Mesendoderm (in vitro differentiated cells): ENCODE data around the gene OR1M1.
"Not testable (repeated sequence)": the region's sequence is repeated elsewhere in the genome, so short reads cannot be mapped to it uniquely, and the experiment has no call there.

Experiments
- DNase-seq: peaks from one replicate; pipeline ENCODE4 v3.0.0; 2013
- H2AK5ac ChIP-seq: 2 replicates; pipeline ENCODE4 v1.6.1; 2013; ENCODE audit warnings: low read length, inconsistent platforms
- H2BK120ac ChIP-seq: 2 replicates; pipeline ENCODE4 v1.6.1; 2013; ENCODE audit warnings: low read depth, mild to moderate bottlenecking, low read length, moderate library complexity, mixed read lengths
- H2BK15ac ChIP-seq: replicated peaks from 2 replicates; pipeline ENCODE4 v1.6.1; 2013; ENCODE audit warnings: low read depth, mild to moderate bottlenecking, moderate library complexity
- H2BK5ac ChIP-seq: 2 replicates; pipeline ENCODE4 v1.6.1; 2013; ENCODE audit warnings: low read length, inconsistent platforms
- H3K18ac ChIP-seq: 2 replicates; pipeline ENCODE4 v1.6.1; 2013; ENCODE audit warnings: mild to moderate bottlenecking, low read length, mixed read lengths
- H3K23ac ChIP-seq: one replicate; pipeline ENCODE4 v1.6.1; 2013; ENCODE audit warnings: low read length
- H3K27ac ChIP-seq: 2 replicates; pipeline ENCODE4 v1.5.1; 2013; ENCODE audit warnings: low read depth, mild to moderate bottlenecking, inconsistent platforms, low read length, moderate library complexity
- H3K27me3 ChIP-seq: 2 replicates; pipeline ENCODE4 v1.6.1; 2013; ENCODE audit warnings: low read length, control low read depth, mild to moderate bottlenecking, inconsistent platforms; ENCODE audit not compliant: insufficient read depth, poor library complexity
- H3K36me3 ChIP-seq: 2 replicates; pipeline ENCODE4 v1.6.1; 2013; ENCODE audit warnings: low read length, inconsistent platforms; ENCODE audit not compliant: control insufficient read depth, insufficient read depth
- H3K4ac ChIP-seq: one replicate; pipeline ENCODE4 v1.6.1; 2013; ENCODE audit warnings: low read depth, mild to moderate bottlenecking, low read length, moderate library complexity
- H3K4me1 ChIP-seq: 2 replicates; pipeline ENCODE4 v1.6.1; 2013; ENCODE audit warnings: low read depth, low read length, inconsistent platforms; ENCODE audit not compliant: control insufficient read depth
- H3K4me2 ChIP-seq: 2 replicates; pipeline ENCODE4 v1.6.1; 2013; ENCODE audit warnings: low read length
- H3K4me3 ChIP-seq: 2 replicates; pipeline ENCODE4 v1.5.1; 2013; ENCODE audit warnings: mild to moderate bottlenecking, low read length
- H3K56ac ChIP-seq: one replicate; pipeline ENCODE4 v1.6.1; 2013; ENCODE audit warnings: low read length
- H3K79me1 ChIP-seq: 2 replicates; pipeline ENCODE4 v1.6.1; 2013; ENCODE audit warnings: low read length, inconsistent platforms
- H3K79me2 ChIP-seq: 2 replicates; pipeline ENCODE4 v1.6.1; 2013; ENCODE audit warnings: mild to moderate bottlenecking, low read length; ENCODE audit not compliant: control insufficient read depth, insufficient read depth
- H3K9ac ChIP-seq: 2 replicates; pipeline ENCODE4 v1.6.1; 2013; ENCODE audit warnings: low read length, inconsistent platforms
- H4K5ac ChIP-seq: one replicate; pipeline ENCODE4 v1.6.1; 2013; ENCODE audit warnings: low read length
- H4K8ac ChIP-seq: one replicate; pipeline ENCODE4 v1.6.1; 2013; ENCODE audit warnings: low read depth, mild to moderate bottlenecking, control low read depth, low read length, moderate library complexity
- WGBS: extraction: QIAGEN DNeasy Blood & Tissue Kit; methylation state at CpG from one replicate; pipeline ENCODE4 v1.1.7; 2013; ENCODE audit warnings: low lambda C conversion rate, missing lambda C conversion rate; ENCODE audit not compliant: insufficient coverage; ENCODE audit errors: extremely low coverage; 5-methylcytosine and 5-hydroxymethylcytosine counted together

The OR1M1 gene

GRCh38 chr19:9043524-9043923 is 43.3 kb upstream of the OR1M1 start:
- DNase-seq = peak; percentile 38
- Histone ChIP-seq H3K36me3 (no peaks in the 10 kb centered on the region), H2AK5ac (no peak overlapping the region), H3K4ac (no peak overlapping the region), H4K5ac (no peak overlapping the region), H4K8ac (no peak overlapping the region), H3K79me1 (no peaks in the 10 kb centered on the region), H3K27me3 (no peaks in the 10 kb centered on the region), H3K9ac (no peak overlapping the region), H3K4me2 (no peak overlapping the region), H3K4me1 (no peaks in the 10 kb centered on the region), H2BK5ac (no peak overlapping the region), H3K4me3 (no peak overlapping the region), H3K27ac (no peak overlapping the region), H3K18ac (no peak overlapping the region), H3K79me2 (no peaks in the 10 kb centered on the region), H2BK15ac (no peak overlapping the region), H3K23ac (no peak overlapping the region), H3K56ac (no peak overlapping the region), H2BK120ac (no peak overlapping the region)
- no CpG with 5 or more reads among the region's 5 CpGs for WGBS

DNA sequence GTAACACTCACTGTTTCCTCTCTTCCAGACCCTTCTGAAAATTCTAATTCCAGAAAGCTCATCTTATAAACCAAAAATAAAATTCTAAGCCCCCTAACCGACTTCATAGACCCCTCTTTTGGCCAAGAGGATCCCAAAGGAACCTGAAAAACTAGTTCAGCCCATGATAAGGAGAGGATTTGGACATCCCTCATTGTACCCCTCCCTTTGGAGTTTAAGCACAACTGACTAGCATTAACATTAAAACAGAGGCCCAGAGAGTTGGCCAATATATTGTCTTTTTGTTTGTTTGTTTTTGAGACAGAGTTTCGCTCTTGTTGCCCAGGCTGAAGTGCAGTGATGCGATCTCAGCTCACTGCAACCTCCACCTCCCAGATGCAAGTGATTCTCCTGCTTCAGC is 42.4 kb upstream of the OR1M1 start:
- Histone ChIP-seq H3K18ac (no peak overlapping the region), H2BK120ac (no peak overlapping the region)

GRCh38 chr19:9046694-9047093 is 40.2 kb upstream of the OR1M1 start:
- Histone ChIP-seq H3K9ac (no peak overlapping the region), H4K8ac (no peak overlapping the region), H2BK5ac (no peak overlapping the region), H3K79me1 (no peaks in the 10 kb centered on the region), H2AK5ac (no peak overlapping the region), H3K18ac (no peak overlapping the region), H3K4ac (no peak overlapping the region), H4K5ac (no peak overlapping the region), H3K4me1 (no peaks in the 10 kb centered on the region), H2BK15ac (no peak overlapping the region), H3K27ac (no peak overlapping the region), H2BK120ac (no peak overlapping the region), H3K23ac (no peak overlapping the region), H3K27me3 (no peaks in the 10 kb centered on the region), H3K79me2 (no peaks in the 10 kb centered on the region), H3K36me3 (no peaks in the 10 kb centered on the region), H3K4me3 (no peak overlapping the region), H3K56ac (no peak overlapping the region), H3K4me2 (no peak overlapping the region)
- DNase-seq = no peak
- WGBS = no CpG with 5 or more reads among the region's 4 CpGs

More for the DNA sequence above, 42.4 kb upstream of the OR1M1 start:
- Histone ChIP-seq H3K4me2 (no peak overlapping the region), H3K4me3 (no peak overlapping the region), H4K5ac (no peak overlapping the region), H3K79me2 (no peaks in the 10 kb centered on the region), H2BK15ac (no peak overlapping the region), H3K56ac (no peak overlapping the region), H3K4ac (no peak overlapping the region), H4K8ac (no peak overlapping the region), H2BK5ac (no peak overlapping the region), H3K36me3 (no peaks in the 10 kb centered on the region), H2AK5ac (no peak overlapping the region), H3K27me3 (no peaks in the 10 kb centered on the region), H3K23ac (no peak overlapping the region), H3K27ac (no peak overlapping the region), H3K9ac (no peak overlapping the region), H3K79me1 (no peaks in the 10 kb centered on the region), H3K4me1 (no peaks in the 10 kb centered on the region)
- no CpG with 5 or more reads among the region's 3 CpGs for WGBS
- DNase-seq = no peak

GRCh38 chr19:9052894-9053293 is 34.0 kb upstream of the OR1M1 start:
- no peak overlapping the region for H3K4me3 ChIP-seq
- H2AK5ac ChIP-seq = no peak overlapping the region

DNA sequence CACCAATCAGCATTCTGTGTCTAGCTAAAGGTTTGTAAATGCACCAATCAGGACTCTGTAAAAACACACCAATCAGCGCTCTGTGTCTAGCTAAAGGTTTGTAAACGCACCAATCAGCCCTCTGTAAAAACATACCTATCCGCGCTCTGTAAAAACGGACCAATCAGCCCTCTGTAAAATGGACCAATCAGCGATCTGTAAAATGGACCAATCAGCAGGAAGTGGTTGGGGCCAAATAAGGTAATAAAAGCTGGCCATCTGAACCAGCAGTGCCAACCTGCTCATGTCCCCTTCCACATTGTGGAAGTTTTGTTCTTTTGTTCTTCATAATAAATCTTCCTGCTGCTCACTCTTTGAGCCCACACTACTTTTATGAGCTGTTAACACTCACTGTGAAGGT is 33.2 kb upstream of the OR1M1 start:
- DNase-seq = not testable (repeated sequence)
- WGBS = no CpG with 5 or more reads among the region's 6 CpGs

More at GRCh38 chr19:9052894-9053293, 34.0 kb upstream of the OR1M1 start:
- H3K27ac ChIP-seq = no peak overlapping the region
- no peak overlapping the region for H4K5ac ChIP-seq
- no peak overlapping the region for H2BK5ac ChIP-seq
- no peak overlapping the region for H3K56ac ChIP-seq
- WGBS = no CpG with 5 or more reads among the region's 4 CpGs
- H3K9ac ChIP-seq = no peak overlapping the region
- H3K4me1 ChIP-seq = no peaks in the 10 kb centered on the region
- H3K79me1 ChIP-seq = no peaks in the 10 kb centered on the region
- no peak overlapping the region for H2BK120ac ChIP-seq
- H3K4me2 ChIP-seq = no peak overlapping the region
- no peak overlapping the region for H3K18ac ChIP-seq
- H4K8ac ChIP-seq = no peak overlapping the region
- no peaks in the 10 kb centered on the region for H3K79me2 ChIP-seq
- H3K23ac ChIP-seq = no peak overlapping the region
- H2BK15ac ChIP-seq = no peak overlapping the region
- no peaks in the 10 kb centered on the region for H3K36me3 ChIP-seq
- no peak overlapping the region for H3K4ac ChIP-seq
- H3K27me3 ChIP-seq = no peaks in the 10 kb centered on the region
- DNase-seq = no peak

DNA sequence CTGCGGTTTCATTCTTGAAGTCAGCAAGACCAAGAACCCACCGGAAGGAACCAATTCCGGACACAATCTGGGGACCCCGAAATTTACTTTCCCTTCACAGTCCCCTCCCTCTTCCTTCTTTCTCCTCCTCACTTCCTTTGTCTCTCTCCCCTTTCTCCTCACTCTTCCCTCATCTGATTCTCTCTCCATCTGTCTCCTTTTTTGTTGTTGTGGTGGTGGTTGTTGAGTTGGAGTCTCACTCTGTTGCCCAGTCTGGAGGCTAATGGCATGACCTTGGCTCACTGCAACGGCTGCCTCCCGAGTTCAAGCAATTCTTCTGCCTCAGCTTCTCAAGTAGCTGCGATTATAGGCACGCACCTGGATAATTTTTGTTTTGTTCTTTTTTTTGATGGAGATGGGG is 32.7 kb upstream of the OR1M1 start:
- Histone ChIP-seq H3K36me3 (no peaks in the 10 kb centered on the region), H4K8ac (no peak overlapping the region), H2BK120ac (no peak overlapping the region), H3K27me3 (no peaks in the 10 kb centered on the region), H4K5ac (no peak overlapping the region), H3K9ac (no peak overlapping the region), H3K4me3 (no peak overlapping the region), H2BK5ac (no peak overlapping the region), H3K27ac (peak overlapping the region; percentile 57), H3K56ac (peak overlapping the region; percentile 7), H3K23ac (no peak overlapping the region), H3K4ac (no peak overlapping the region), H3K79me2 (no peaks in the 10 kb centered on the region), H3K18ac (no peak overlapping the region), H3K79me1 (no peaks in the 10 kb centered on the region), H3K4me2 (no peak overlapping the region), H3K4me1 (no peaks in the 10 kb centered on the region), H2AK5ac (no peak overlapping the region), H2BK15ac (no peak overlapping the region)
- WGBS = no CpG with 5 or more reads among the region's 8 CpGs
- no peak for DNase-seq

More for the DNA sequence above, 33.2 kb upstream of the OR1M1 start:
- H3K4ac ChIP-seq, H4K5ac ChIP-seq, H3K27ac ChIP-seq, H3K4me1 ChIP-seq, H3K9ac ChIP-seq, H3K23ac ChIP-seq, H2BK120ac ChIP-seq, H3K4me2 ChIP-seq, H3K56ac ChIP-seq, H3K18ac ChIP-seq, H2BK15ac ChIP-seq, H4K8ac ChIP-seq, H3K79me2 ChIP-seq, H3K36me3 ChIP-seq, H2AK5ac ChIP-seq, H3K27me3 ChIP-seq, H3K4me3 ChIP-seq, H3K79me1 ChIP-seq, H2BK5ac ChIP-seq: not testable (repeated sequence)
